GM20000 (cell line): ENCODE results near the gene ITGB7.

Experiments used
- DNase-seq: peaks from one replicate; pipeline ENCODE4 v3.0.0; 2012; ENCODE audit warnings: low spot score
- TF ChIP-seq, protein P1 (sequence below): IDR thresholded peaks from 2 replicates; pipeline ENCODE4 v1.5.1; 2012; ENCODE audit warnings: mild to moderate bottlenecking, control low read depth; ENCODE audit errors: extremely low read depth, missing control alignments

The ITGB7 gene

DNA sequence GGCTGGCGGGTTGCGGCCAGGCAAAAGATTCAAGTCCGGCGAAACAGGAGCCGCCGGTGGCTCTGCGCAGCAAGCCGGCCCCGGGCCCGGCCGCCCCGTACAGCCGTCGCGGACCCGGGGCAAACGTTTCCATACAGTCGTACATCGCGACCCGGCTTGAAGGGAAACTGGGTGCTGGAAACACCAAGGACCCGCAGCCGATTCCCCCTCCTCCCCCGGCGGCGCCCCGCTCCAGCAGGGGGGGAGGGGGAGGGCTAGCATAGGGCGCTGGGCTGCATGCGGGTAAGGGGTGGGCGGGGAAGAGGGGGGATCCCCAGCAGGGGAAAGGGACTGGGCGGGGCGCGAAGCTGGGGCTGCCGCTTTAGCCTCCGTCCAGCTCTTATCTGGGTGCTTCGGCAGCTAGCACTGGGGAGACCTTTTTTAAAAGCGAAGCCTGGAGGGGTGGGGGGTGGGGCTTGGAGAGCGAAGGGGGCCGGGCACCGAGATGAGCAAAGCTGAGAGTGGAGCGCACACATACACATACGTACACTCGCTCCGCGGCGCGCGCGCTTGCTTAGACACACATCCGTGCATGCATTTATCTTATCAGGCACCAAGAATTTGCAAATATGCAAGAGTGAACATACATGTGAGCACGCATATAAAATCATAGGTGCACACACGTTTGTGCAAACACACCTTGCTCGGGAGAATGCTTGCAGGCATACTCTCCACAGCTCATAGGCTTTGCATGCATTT lies 13.1 kb upstream of the ITGB7 start:
- TF ChIP-seq, protein P1, sequence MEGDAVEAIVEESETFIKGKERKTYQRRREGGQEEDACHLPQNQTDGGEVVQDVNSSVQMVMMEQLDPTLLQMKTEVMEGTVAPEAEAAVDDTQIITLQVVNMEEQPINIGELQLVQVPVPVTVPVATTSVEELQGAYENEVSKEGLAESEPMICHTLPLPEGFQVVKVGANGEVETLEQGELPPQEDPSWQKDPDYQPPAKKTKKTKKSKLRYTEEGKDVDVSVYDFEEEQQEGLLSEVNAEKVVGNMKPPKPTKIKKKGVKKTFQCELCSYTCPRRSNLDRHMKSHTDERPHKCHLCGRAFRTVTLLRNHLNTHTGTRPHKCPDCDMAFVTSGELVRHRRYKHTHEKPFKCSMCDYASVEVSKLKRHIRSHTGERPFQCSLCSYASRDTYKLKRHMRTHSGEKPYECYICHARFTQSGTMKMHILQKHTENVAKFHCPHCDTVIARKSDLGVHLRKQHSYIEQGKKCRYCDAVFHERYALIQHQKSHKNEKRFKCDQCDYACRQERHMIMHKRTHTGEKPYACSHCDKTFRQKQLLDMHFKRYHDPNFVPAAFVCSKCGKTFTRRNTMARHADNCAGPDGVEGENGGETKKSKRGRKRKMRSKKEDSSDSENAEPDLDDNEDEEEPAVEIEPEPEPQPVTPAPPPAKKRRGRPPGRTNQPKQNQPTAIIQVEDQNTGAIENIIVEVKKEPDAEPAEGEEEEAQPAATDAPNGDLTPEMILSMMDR, result no peak
- peak; percentile 93 for DNase-seq

DNA sequence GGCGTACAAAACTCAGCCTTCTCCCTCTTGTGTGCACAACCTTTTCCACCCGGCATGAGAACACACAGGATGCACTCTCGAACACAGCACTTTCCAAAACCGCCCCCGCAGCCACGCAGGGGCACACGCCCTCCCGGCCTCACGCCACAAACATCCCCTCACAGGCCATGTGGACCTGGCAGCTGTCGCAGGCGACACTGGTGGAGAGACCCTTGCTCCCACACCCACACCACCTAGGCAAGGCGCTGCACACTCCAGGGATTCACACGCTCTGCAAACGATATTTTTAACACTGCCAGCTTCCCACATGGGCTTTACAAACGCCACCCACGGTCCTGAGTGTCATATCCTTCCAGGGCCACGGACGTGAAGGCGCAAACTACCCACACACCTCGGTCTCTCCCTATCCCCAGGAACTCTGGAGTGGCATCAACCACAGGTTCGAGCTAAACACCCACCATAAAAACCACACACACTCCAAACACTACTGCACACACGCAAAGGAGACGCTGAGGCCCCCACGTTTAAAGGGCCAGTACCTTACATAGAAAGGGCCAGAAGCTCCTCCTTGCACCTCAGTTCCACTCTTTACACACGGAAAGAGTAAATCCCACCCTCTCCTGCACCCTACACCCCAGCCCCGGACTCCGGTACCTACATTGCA lies 12.4 kb upstream of the ITGB7 start:
- TF ChIP-seq, protein P1, result no peak
- DNase-seq, result peak; percentile 79

DNA sequence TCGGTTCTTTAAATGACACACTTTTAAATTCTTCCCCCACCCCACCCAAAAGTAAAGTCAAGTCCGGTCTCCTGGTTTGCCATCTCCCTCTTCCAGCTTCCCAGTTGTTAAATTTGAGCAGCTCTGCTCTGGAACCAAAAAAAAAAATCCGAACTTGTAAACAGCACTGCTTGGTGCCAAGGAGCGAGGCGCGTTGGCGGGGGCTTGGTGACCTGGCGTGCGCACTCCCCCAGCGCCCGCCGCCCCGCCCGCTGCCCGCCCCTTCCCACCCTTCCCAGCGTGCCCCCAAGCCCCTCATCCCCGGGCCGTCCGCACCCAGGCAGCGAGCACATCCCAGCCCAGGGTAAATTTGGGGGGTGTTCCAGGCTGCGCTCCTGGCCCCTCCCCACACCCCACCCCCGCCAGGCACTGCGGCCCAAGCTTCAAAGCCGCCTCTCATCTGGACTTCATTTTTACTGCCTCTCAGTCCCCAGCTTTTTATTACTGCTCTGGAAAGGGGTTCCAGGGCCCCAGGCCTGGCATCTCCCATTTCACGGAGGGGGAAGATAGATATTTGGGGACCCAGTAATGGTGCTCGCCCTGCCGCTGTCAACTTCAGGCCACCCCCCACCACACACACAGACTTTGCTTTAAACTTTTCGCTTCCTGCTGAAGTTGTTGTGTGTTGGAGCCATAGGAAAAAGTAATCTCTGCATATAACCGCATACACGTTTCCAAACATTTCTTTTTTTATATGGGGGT lies 11.7 kb upstream of the ITGB7 start:
- DNase-seq, result no peak
- TF ChIP-seq, protein P1, result no peak

DNA sequence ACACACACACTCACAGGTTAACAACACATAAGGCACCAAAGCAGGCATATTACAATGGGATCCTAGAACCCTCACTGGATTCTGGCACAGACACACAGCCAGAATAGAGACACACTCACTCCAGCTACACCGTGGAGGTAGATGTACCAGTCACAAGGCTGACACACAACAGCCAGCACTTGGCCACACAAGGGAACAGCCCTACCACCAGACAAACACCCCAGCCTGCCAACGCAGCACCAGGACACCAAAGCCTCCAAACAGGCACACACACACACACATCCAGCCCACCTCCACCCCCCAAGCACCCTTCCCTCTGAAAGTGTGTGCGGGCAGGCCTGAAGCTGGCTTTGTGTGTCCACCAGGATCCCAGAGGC lies 10.9 kb upstream of the ITGB7 start:
- no peak for DNase-seq
- TF ChIP-seq, protein P1, result no peak

DNA sequence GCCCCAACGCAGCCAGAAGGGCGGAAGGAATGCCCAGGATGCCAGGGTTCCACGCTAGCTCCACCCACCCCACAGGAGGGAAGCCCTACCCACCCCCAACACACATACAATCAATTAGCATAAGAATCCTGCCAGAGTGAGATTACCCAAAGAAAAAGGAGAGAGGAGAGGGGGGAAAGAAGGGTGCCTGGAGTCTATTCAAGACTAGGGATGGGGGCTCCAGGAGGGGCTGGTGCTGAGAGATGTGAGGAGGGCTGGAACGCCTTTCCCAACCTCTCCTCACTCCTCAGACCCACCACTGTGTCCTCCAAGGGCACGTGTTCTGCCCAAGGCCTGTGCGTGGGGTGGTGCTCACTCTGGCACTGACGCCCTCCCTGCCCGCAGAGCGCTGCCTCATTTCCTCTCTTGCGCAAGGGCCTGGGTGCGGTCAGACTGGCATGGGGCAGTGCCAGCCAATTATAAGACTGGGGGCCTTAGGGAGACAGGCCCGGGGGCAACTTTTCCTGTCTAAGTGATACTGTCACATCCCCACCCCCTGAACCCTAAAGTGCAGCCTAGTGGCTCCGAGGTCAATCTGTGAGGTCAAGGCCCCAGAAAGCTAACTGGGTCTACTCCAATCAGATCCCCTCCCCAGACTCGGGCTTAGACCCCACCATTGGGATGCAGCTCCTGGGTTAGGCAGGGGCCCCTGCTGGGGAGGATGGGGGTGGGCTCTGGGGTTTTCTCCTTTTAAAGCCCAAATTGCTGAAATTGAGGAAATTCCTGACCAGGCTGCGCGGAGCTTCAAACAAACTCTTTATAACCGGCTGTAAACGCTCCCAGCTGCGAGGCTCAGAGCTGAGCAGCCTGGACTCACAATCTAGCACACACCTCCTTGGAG lies 10.2 kb upstream of the ITGB7 start:
- no peak for DNase-seq
- TF ChIP-seq, protein P1, result no peak

DNA sequence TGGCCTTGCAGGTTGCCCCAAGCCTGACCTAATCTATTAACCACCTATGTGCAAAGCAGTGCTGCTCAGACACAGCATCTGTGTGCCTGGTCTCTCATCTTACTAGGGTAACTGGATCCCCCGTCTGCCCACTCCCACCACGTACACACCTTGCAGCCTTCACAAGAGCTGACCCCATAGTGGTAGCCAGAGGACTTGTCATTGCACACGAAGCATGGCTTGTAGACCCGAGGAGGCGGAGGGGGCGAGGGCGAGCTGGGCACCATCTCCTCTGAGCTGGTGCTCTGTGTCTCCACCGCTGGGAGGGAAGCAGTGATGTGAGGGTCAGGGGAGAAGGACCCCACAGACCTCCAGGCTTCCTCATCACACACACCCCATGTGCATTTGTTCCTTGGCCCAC lies 8.4 kb upstream of the ITGB7 start:
- no peak for DNase-seq
- TF ChIP-seq, protein P1, result no peak
